Karpas-422 (cell line): Measurements from ENCODE around the gene CDC25B. TPM values are rescaled to one million over a fixed set of nuclear protein-coding genes. Genes with fewer than 3 reads are reported as not detected.
"Not testable (repeated sequence)": the region's sequence is repeated elsewhere in the genome, so short reads cannot be mapped to it uniquely, and the experiment has no call there.

Experiments
- DNase-seq: peaks from one replicate; pipeline ENCODE4 v3.0.0-alpha.2; 2015
- H2AFZ ChIP-seq: fragments of 200-600 bp; sonication (generic); 2 replicates; pipeline ENCODE4 v1.6.1; 2014; ENCODE audit warnings: antibody characterized with exemption, low read length, mixed read lengths
- H3K27ac ChIP-seq: fragments of 200-600 bp; sonication (generic); 2 replicates; pipeline ENCODE4 v1.5.1; 2014; ENCODE audit warnings: mild to moderate bottlenecking, low read length, moderate library complexity
- H3K27me3 ChIP-seq: fragments of 200-600 bp; sonication (generic); 2 replicates; pipeline ENCODE4 v1.6.1; 2014; ENCODE audit warnings: low read length, mixed read lengths
- H3K36me3 ChIP-seq: fragments of 200-600 bp; sonication (generic); 2 replicates; pipeline ENCODE4 v1.6.1; 2014; ENCODE audit warnings: low read length, mixed read lengths; ENCODE audit not compliant: insufficient read depth
- H3K4me1 ChIP-seq: fragments of 200-600 bp; sonication (generic); 2 replicates; pipeline ENCODE4 v1.6.1; 2014; ENCODE audit warnings: mild to moderate bottlenecking, low read length, mixed read lengths
- H3K4me2 ChIP-seq: fragments of 200-600 bp; sonication (generic); 2 replicates; pipeline ENCODE4 v1.6.1; 2014; ENCODE audit warnings: low read length, low read depth, mild to moderate bottlenecking; ENCODE audit not compliant: poor library complexity, severe bottlenecking
- H3K4me3 ChIP-seq: fragments of 200-600 bp; sonication (generic); 2 replicates; pipeline ENCODE4 v1.5.1; 2014; ENCODE audit warnings: mild to moderate bottlenecking, antibody characterized with exemption, low read length, mixed read lengths
- H3K79me2 ChIP-seq: fragments of 200-600 bp; sonication (generic); 2 replicates; pipeline ENCODE4 v1.6.1; 2014; ENCODE audit warnings: mild to moderate bottlenecking, low read length, mixed read lengths
- H3K9ac ChIP-seq: fragments of 200-600 bp; sonication (generic); 2 replicates; pipeline ENCODE4 v1.6.0; 2014; ENCODE audit warnings: low read length
- H3K9me2 ChIP-seq: fragments of 200-600 bp; sonication (generic), shearing (Covaris generic); replicated peaks from 2 replicates; pipeline ENCODE4 v1.6.0; 2014; ENCODE audit warnings: mild to moderate bottlenecking, low read length, moderate library complexity; ENCODE audit not compliant: insufficient read depth
- H3K9me3 ChIP-seq: fragments of 300-700, 200-600 bp; sonication (generic); 2 replicates; pipeline ENCODE4 v1.6.1; 2014; ENCODE audit warnings: low read length, mixed read lengths
- H4K20me1 ChIP-seq: fragments of 200-600 bp; sonication (generic); 2 replicates; pipeline ENCODE4 v1.6.1; 2014; ENCODE audit warnings: mild to moderate bottlenecking, antibody characterized with exemption, low read length, low read depth; ENCODE audit not compliant: insufficient read depth
- total RNA-seq: library from RNA; depleted of rRNA; stranded (reverse); fragments of >200 nt; shearing (Covaris generic); gene quantifications from 2 replicates; pipeline ENCODE4 v1.2.3, GENCODE V29; 2014; ENCODE audit warnings: low replicate concordance; rRNA removed

The CDC25B gene
- total RNA-seq, 1 experiment from 2014 or later = 11.7 TPM

- H3K9ac ChIP-seq, H3K4me3 ChIP-seq, H3K4me2 ChIP-seq: not testable (repeated sequence)
These were observed 48.0 kb downstream of the CDC25B start for GRCh38 chr20:3843990-3844619.

DNA sequence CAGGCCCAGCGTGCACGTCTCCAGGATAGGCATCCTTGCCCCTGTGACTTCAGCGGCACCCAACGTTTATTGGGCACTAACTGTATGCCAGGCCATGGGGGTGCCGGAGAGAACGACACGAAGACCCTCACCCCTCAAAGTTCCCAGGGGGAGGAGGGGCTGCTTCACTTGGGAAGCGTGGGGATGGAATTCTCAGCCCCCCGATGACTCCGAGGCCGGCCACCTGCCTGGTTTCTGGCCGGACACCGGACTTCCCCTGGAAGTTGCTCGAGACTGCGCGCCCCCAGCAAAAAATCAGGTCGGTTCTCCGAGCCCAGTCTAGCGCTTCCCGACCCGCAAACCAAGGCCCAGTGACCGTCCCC lies 50.2 kb downstream of the CDC25B start:
- H3K4me2 ChIP-seq = peak overlapping the region; percentile 95
- no peaks in the 10 kb centered on the region for H3K9me2 ChIP-seq
- peaks cover 12% of the 10 kb centered on the region for H3K4me1 ChIP-seq
- H3K9ac ChIP-seq = peak overlapping the region; percentile 96
- H3K79me2 ChIP-seq = peaks cover 37% of the 10 kb centered on the region
- H3K27ac ChIP-seq = peak overlapping the region; percentile 57
- no peak for DNase-seq
- H2AFZ ChIP-seq = peak overlapping the region; percentile 78; the same call in 1 of the 2 replicates
- H3K9me3 ChIP-seq = no peaks in the 10 kb centered on the region
- no peaks in the 10 kb centered on the region for H4K20me1 ChIP-seq
- peak overlapping the region; percentile 86 for H3K4me3 ChIP-seq
- no peaks in the 10 kb centered on the region for H3K27me3 ChIP-seq
- no peaks in the 10 kb centered on the region for H3K36me3 ChIP-seq

More at GRCh38 chr20:3843990-3844619, 48.0 kb downstream of the CDC25B start:
- not testable (repeated sequence) for H3K27ac ChIP-seq, H3K27me3 ChIP-seq, H2AFZ ChIP-seq, H3K36me3 ChIP-seq, H3K9me2 ChIP-seq, DNase-seq, H3K9me3 ChIP-seq, H4K20me1 ChIP-seq
- Histone ChIP-seq H3K4me1 (peaks cover 12% of the 10 kb centered on the region), H3K79me2 (peaks cover 30% of the 10 kb centered on the region)

DNA sequence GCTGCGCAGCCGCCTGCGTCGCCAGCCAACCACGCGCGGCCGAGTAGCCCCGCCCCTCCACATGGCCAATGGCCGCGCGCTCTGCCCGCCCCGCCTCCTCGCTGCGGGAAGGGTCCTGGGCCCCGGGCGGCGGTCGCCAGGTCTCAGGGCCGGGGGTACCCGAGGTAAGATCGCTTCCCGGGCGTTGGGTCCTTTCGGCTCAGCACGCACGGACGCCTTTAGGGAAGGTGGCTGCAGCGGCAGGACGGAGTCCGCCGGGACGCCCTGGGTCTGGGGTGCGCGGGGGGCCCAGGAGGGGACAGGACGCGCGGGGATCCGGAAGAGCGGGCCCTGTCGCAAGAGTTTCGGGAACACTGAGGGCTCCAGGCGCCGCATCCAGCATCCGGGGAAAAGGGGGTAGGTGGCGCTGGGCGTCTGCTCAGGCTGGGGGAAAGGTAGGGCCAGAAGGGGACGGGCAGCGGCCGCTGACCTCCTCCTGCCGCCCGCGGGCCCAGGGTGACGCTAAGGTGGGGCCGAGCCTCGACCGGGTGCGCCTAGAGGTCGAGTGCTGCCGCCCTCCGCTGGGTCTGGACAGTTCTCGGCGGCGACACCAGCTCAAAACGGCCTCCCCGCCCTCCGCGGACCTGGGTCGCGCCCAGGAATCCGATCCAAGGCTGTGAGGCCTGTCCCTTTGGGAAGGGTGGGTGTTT lies 50.8 kb downstream of the CDC25B start, which contains the start of gene MAVS:
Gene MAVS, plus strand, starts transcription at position 95 of the 689 bp plus-strand sequence. CDS start 7,791 bp downstream, outside the sequence.
- Histone ChIP-seq H3K36me3 (no peaks in the 10 kb centered on the region), H3K9me2 (no peaks in the 10 kb centered on the region), H3K4me3 (peak within 1 kb of the TSS; percentile 86), H3K4me1 (peaks cover 12% of the 10 kb centered on the region), H3K9ac (peak within 1 kb of the TSS; percentile 96), H3K27ac (peak within 1 kb of the TSS; percentile 65), H3K4me2 (peak within 1 kb of the TSS; percentile 95), H3K79me2 (peaks cover 37% of the 10 kb centered on the region), H2AFZ (peak within 1 kb of the TSS; percentile 78; the same call in 1 of the 2 replicates), H4K20me1 (no peaks in the 10 kb centered on the region), H3K27me3 (no peaks in the 10 kb centered on the region), H3K9me3 (no peaks in the 10 kb centered on the region)
- DNase-seq = peak; percentile 96

DNA sequence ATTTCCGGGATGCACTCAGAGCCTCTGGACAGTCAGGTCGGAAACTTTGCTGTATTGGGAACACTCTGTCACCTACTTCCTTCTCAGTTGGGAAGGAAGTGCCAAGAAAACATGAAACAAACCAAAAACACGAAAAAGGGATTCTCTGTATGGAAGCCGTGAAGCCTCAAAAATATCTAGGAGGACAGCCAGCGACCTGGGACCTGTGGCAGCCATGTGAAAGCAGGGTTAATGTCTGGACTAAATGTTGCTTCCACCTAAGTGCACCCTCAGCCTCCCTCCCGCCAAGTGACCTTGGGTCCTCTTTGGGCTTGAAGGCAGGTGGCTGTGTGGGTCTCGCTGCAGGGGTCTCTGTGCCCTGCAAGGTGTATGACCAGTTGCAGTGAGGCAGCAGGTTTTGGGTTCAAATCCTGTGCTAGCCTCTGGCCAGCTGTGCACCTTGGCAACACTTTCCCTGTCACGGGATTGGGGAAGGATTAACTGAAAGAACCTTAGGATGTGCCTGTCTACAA lies 51.4 kb downstream of the CDC25B start:
- H4K20me1 ChIP-seq = no peaks in the 10 kb centered on the region
- H3K36me3 ChIP-seq = no peaks in the 10 kb centered on the region
- H3K79me2 ChIP-seq = peaks cover 37% of the 10 kb centered on the region
- H3K4me1 ChIP-seq = peaks cover 12% of the 10 kb centered on the region
- H3K27ac ChIP-seq = peak overlapping the region; percentile 65; the same call in 1 of the 2 replicates
- no peaks in the 10 kb centered on the region for H3K9me2 ChIP-seq
- H3K4me2 ChIP-seq = peak overlapping the region; percentile 95
- no peaks in the 10 kb centered on the region for H3K9me3 ChIP-seq
- peak overlapping the region; percentile 96 for H3K9ac ChIP-seq
- no peak overlapping the region for H2AFZ ChIP-seq
- no peaks in the 10 kb centered on the region for H3K27me3 ChIP-seq
- DNase-seq = peak; percentile 53
- H3K4me3 ChIP-seq = peak overlapping the region; percentile 86

DNA sequence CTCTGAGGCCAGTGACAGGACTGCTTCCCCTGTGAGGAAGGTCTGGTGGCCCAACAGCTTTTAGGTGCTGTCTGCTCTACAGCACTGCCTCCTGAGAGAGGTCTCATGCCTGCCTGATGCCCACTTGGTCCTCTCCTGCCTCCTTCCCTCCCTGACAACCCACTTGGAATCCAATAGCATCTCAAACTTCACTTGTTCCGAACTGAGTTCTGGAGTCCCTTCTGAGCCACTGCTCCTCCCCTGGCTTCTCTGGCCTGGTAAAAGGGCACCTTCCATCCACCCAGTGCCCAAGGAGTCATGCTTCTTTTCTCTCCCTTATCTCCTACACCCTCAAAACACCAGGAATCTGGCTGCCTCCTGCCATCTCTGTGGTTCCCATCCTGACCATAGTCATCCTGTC lies 52.5 kb downstream of the CDC25B start:
- no peaks in the 10 kb centered on the region for H3K9me3 ChIP-seq
- H3K4me1 ChIP-seq = peaks cover 12% of the 10 kb centered on the region
- H3K9ac ChIP-seq = no peak overlapping the region; the same call in 1 of the 2 replicates
- peaks cover 37% of the 10 kb centered on the region for H3K79me2 ChIP-seq
- H3K4me3 ChIP-seq = no peak overlapping the region
- no peaks in the 10 kb centered on the region for H3K36me3 ChIP-seq
- no peak overlapping the region for H3K4me2 ChIP-seq
- no peak overlapping the region for H2AFZ ChIP-seq
- no peaks in the 10 kb centered on the region for H4K20me1 ChIP-seq
- no peak overlapping the region for H3K27ac ChIP-seq
- H3K9me2 ChIP-seq = no peaks in the 10 kb centered on the region
- DNase-seq = no peak
- H3K27me3 ChIP-seq = no peaks in the 10 kb centered on the region

- Histone ChIP-seq H3K9me2 (no peaks in the 10 kb centered on the region), H3K4me1 (no peaks in the 10 kb centered on the region), H3K79me2 (peaks cover 8% of the 10 kb centered on the region), H2AFZ (no peak overlapping the region), H3K27ac (no peak overlapping the region), H4K20me1 (no peaks in the 10 kb centered on the region), H3K4me2 (no peak overlapping the region), H3K27me3 (no peaks in the 10 kb centered on the region), H3K9me3 (no peaks in the 10 kb centered on the region), H3K36me3 (peaks cover 6% of the 10 kb centered on the region), H3K4me3 (no peak overlapping the region), H3K9ac (no peak overlapping the region)
- DNase-seq = no peak
These were observed 58.4 kb downstream of the CDC25B start for GRCh38 chr20:3854462-3854871.

Other genes with a start within 250 kb of the CDC25B start
- not detected in 2 replicates for gene GFRA4, start 132.9 kb upstream of the CDC25B start, total RNA-seq
- gene ADAM33, start 114.3 kb upstream of the CDC25B start, total RNA-seq = not detected in 2 replicates
- gene SIGLEC1, start 83.7 kb upstream of the CDC25B start, total RNA-seq = not detected in 2 replicates
- not detected in 2 replicates for gene HSPA12B, start 63.6 kb upstream of the CDC25B start, total RNA-seq
- gene ADISSP, start 28.6 kb upstream of the CDC25B start, total RNA-seq = 44.1 and 60.4 TPM in 2 replicates
- gene SPEF1, start 14.9 kb upstream of the CDC25B start, total RNA-seq = not detected in 2 replicates
- gene CENPB, start 9.6 kb upstream of the CDC25B start, total RNA-seq = 13.0 and 32.7 TPM in 2 replicates
- 5.3 and 7.1 TPM in 2 replicates for gene AP5S1, start 24.2 kb downstream of the CDC25B start, total RNA-seq
- gene MAVS, start 50.5 kb downstream of the CDC25B start, total RNA-seq = 18.4 and 22.7 TPM in 2 replicates
- gene PANK2, start 93.1 kb downstream of the CDC25B start, total RNA-seq = 19.2 and 41.5 TPM in 2 replicates
- gene RNF24, start 219.2 kb downstream of the CDC25B start, total RNA-seq = 5.9 and 7.7 TPM in 2 replicates